Measurements from ENCODE around the gene NUAK2. TPM values are rescaled to one million over a fixed set of nuclear protein-coding genes. Genes with fewer than 3 reads are reported as not detected.

The NUAK2 gene
- total RNA-seq, 1 experiment from 2014 or later, result 0.45 TPM

- Histone ChIP-seq H3K27ac (ENCODE audit: low read depth, low read length, poor library complexity, severe bottlenecking) (no peak overlapping the region), H3K27me3 (replicated peaks; ENCODE audit: insufficient read depth, low read depth, low read length, poor library complexity) (no peaks in the 10 kb centered on the region), H3K4me3 (ENCODE audit: low read depth, low read length, poor library complexity, severe bottlenecking) (no peak overlapping the region), H3K4me1 (ENCODE audit: insufficient read depth, low read length, poor library complexity, severe bottlenecking) (no peaks in the 10 kb centered on the region), H3K9me3 (ENCODE audit: low read depth, low read length, poor library complexity, severe bottlenecking) (no peaks in the 10 kb centered on the region), H3K36me3 (ENCODE audit: insufficient read depth, low read length, poor library complexity, severe bottlenecking) (no peaks in the 10 kb centered on the region)
- ChIA-PET POLR2A (ENCODE audit: low non-redundant PET) (no interaction called here), CTCF (interaction anchor here (0.5 to 1.4 kb wide), 3 partner anchors 12 to 24 kb away, joined by 3 to 6 read pairs (median 6); no protein-coding TSS in a partner anchor)
- DNase-seq (ENCODE audit: low spot score), result no peak
- no peak for TF ChIP-seq CTCF (conservative IDR thresholded peaks at IDR 0.05; ENCODE audit: low read depth, low read length)
- TF ChIP-seq EZH2 (IDR thresholded peaks at IDR 0.05; ENCODE audit: borderline replicate concordance, low read depth, low read length, poor library complexity, severe bottlenecking), result no peak
- no TSS peak for BruUV-seq (replicated peaks)
- intact Hi-C loops (cut with micrococcal nuclease; ENCODE audit: unreplicated experiment), result no loop called here
Measured at GRCh38 chr1:205337481-205337880, 15.9 kb upstream of the NUAK2 start.

GRCh38 chr1:205335692-205336091 lies 14.1 kb upstream of the NUAK2 start:
- Histone ChIP-seq H3K4me3 (ENCODE audit: low read depth, low read length, poor library complexity, severe bottlenecking) (no peak overlapping the region), H3K27ac (ENCODE audit: low read depth, low read length, poor library complexity, severe bottlenecking) (no peak overlapping the region), H3K27me3 (replicated peaks; ENCODE audit: insufficient read depth, low read depth, low read length, poor library complexity) (no peaks in the 10 kb centered on the region), H3K9me3 (ENCODE audit: low read depth, low read length, poor library complexity, severe bottlenecking) (no peaks in the 10 kb centered on the region), H3K4me1 (ENCODE audit: insufficient read depth, low read length, poor library complexity, severe bottlenecking) (no peaks in the 10 kb centered on the region), H3K36me3 (ENCODE audit: insufficient read depth, low read length, poor library complexity, severe bottlenecking) (no peaks in the 10 kb centered on the region)
- ChIA-PET CTCF (interaction anchor here (0.5 to 2.1 kb wide), 9 partner anchors 10 to 513 kb away, joined by 3 to 13 read pairs (median 5); no protein-coding TSS in a partner anchor), POLR2A (ENCODE audit: low non-redundant PET) (no interaction called here)
- DNase-seq (ENCODE audit: low spot score), result peak; percentile 84
- BruUV-seq (replicated peaks), result no TSS peak
- peak; percentile 99 for TF ChIP-seq CTCF (conservative IDR thresholded peaks at IDR 0.05; ENCODE audit: low read depth, low read length)
- TF ChIP-seq EZH2 (IDR thresholded peaks at IDR 0.05; ENCODE audit: borderline replicate concordance, low read depth, low read length, poor library complexity, severe bottlenecking), result no peak
- intact Hi-C loops (cut with micrococcal nuclease; ENCODE audit: unreplicated experiment), result loop anchor here (1.0 kb wide), 2 partner anchors 150 to 189 kb away; no protein-coding TSS in a partner anchor

GRCh38 chr1:205332015-205332791 lies 10.7 kb upstream of the NUAK2 start:
- Histone ChIP-seq H3K27me3 (replicated peaks; ENCODE audit: insufficient read depth, low read depth, low read length, poor library complexity) (peaks cover under 1% of the 10 kb centered on the region), H3K36me3 (ENCODE audit: insufficient read depth, low read length, poor library complexity, severe bottlenecking) (no peaks in the 10 kb centered on the region), H3K4me1 (ENCODE audit: insufficient read depth, low read length, poor library complexity, severe bottlenecking) (no peaks in the 10 kb centered on the region), H3K27ac (ENCODE audit: low read depth, low read length, poor library complexity, severe bottlenecking) (no peak overlapping the region), H3K4me3 (ENCODE audit: low read depth, low read length, poor library complexity, severe bottlenecking) (no peak overlapping the region), H3K9me3 (ENCODE audit: low read depth, low read length, poor library complexity, severe bottlenecking) (no peaks in the 10 kb centered on the region)
- no peak for DNase-seq (ENCODE audit: low spot score)
- POLR2A ChIA-PET (ENCODE audit: low non-redundant PET), result no interaction called here
- intact Hi-C loops (cut with micrococcal nuclease; ENCODE audit: unreplicated experiment), result no loop called here
- CTCF ChIA-PET, result no interaction called here
- BruUV-seq (replicated peaks), result no TSS peak
- TF ChIP-seq EZH2 (IDR thresholded peaks at IDR 0.05; ENCODE audit: borderline replicate concordance, low read depth, low read length, poor library complexity, severe bottlenecking), result no peak

Measured in A673 (cell line).